Measurements from ENCODE around the gene ASCC1.

DNA sequence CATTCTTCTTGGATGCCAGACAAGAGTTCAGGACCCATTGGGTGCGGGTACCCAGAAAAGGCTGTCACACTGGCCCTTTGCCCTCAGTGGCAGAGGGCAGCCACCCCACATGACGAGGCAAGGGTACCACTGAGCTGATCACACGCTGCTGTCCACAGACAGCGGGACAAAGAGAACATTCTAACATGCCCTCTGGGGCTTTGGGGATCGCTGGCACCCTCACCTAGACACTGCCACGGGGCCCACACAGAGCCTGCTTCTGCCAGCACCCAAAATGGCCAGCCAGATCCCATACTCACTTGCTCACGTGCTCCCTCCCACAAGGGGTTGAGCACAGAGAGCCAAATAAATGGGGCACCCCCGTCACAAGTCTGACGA is 111.0 kb downstream of the ASCC1 start:
- no peak for TF ChIP-seq EZH2 (optimal IDR thresholded peaks at IDR 0.05; ENCODE audit: low read depth, low read length)
- TF ChIP-seq, protein P1, sequence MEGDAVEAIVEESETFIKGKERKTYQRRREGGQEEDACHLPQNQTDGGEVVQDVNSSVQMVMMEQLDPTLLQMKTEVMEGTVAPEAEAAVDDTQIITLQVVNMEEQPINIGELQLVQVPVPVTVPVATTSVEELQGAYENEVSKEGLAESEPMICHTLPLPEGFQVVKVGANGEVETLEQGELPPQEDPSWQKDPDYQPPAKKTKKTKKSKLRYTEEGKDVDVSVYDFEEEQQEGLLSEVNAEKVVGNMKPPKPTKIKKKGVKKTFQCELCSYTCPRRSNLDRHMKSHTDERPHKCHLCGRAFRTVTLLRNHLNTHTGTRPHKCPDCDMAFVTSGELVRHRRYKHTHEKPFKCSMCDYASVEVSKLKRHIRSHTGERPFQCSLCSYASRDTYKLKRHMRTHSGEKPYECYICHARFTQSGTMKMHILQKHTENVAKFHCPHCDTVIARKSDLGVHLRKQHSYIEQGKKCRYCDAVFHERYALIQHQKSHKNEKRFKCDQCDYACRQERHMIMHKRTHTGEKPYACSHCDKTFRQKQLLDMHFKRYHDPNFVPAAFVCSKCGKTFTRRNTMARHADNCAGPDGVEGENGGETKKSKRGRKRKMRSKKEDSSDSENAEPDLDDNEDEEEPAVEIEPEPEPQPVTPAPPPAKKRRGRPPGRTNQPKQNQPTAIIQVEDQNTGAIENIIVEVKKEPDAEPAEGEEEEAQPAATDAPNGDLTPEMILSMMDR (IDR thresholded peaks at IDR 0.05; ENCODE audit: low read length), result no peak
- no peak for TF ChIP-seq EZH2phosphoT487 (IDR thresholded peaks at IDR 0.05; ENCODE audit: low read length)
